GM11168 (cell line): Measurements from ENCODE around the gene CATSPER3.

Experiments used
- in situ Hi-C: fragments of 300-500 bp; cut with MboI; formaldehyde crosslinking; loops from one replicate; pipeline ENCODE4 v1.12.0; 2022; ENCODE audit warnings: low sequenced_read_pairs; ENCODE audit not compliant: unreplicated experiment

The CATSPER3 gene

DNA sequence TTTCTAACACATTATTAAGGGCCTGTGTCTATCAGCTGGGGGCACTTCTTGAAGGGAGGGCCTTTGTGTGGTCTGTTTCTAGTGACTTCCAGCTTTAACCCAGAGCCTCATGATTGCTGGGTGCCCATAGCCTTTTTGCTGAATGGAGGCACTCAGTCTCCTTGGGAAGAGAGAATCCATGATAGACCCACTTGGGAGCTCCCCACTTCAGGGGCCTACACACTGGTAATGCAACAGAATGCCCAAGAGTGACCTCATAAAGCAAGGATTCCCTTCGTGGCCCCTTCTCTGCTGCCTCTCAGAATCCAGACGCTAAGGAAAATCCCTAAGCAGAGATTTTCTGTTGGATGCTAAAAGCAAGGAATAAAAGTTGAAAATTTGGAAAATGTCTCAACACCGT is at the start of gene CATSPER3:
TSS of gene CATSPER3 (plus strand) at position 301 of the 400 bp plus-strand sequence. CDS start at position 386, 85 bp downstream.
- in situ Hi-C loops = no loop called here

DNA sequence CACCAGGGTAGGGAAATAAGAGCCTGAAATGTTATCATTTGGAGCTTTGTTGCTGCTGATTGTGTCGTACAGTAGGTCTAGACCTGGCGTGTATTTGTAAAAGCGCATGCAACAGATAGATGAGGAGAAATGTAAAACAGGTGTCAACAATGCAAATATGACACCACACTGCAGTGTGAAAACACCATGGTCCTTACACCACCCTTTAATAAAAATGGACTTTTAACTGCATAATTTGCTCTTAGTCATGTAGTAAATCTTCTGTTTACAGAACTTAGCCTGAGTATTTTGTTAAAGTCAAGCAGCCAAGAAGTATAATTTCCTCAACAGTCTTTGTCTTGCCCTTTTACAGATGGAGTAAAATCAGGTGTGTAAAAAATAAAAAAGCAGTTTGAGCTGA is 48.8 kb upstream of the CATSPER3 start:
- in situ Hi-C loops = no loop called here

DNA sequence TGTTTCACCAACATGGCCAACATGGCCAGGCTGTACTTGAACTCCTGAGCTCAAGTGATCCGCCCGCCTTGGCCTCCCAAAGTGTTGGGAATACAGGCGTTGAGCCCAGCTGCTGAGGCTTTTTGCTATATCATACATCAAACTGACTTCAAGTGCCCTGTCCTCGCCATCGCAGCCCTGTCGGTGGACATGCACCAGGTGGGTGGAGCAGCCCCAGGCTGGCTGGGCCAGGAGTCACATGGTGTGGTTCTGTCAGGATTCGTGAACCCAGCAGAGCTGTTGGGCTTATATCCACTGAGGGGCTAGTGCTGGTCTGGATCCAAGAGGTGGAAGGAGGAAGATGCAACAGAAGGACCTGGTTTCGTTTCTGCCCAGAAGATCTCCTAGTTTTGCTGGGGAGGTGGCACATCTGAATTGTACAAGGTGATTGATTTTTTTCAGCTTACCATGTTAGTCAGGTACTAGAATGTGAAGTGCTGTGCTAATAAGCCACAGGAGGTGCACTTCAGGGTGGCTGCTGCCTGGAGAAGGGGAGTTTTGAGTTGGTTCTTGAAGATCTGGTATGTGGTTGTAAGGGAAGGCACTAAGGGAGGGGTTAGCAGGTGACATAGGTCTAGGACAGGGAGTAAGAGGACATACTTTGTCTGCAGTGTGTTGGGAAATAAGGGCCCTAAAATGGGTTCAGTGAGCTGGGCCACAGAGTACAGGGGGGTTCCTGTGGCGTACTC is 46.7 kb upstream of the CATSPER3 start:
- in situ Hi-C loops = loop anchor here (10.0 kb wide), 1 partner anchor 274 kb away; no protein-coding TSS in a partner anchor

DNA sequence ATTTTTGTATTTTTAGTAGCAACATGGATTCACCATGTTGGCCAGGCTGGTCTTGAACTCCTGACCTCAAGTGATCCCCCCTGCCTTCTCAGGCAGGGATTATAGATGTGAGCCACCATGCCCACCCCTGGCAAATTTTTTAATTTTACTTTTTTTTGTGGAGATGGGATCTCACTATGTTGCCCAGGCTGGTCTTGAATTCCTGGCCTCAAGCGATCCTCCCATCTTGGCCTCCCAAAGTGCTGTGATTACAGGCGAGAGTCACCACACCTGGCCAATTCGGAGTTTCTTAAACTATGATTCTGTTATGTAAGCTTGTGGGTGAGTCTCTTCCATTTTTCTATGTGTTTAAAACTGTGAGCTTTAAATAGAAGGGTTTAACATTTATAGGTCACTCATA is 35.2 kb upstream of the CATSPER3 start:
- in situ Hi-C loops = loop anchor here (25.0 kb wide), 1 partner anchor 1845 kb away; no protein-coding TSS in a partner anchor

DNA sequence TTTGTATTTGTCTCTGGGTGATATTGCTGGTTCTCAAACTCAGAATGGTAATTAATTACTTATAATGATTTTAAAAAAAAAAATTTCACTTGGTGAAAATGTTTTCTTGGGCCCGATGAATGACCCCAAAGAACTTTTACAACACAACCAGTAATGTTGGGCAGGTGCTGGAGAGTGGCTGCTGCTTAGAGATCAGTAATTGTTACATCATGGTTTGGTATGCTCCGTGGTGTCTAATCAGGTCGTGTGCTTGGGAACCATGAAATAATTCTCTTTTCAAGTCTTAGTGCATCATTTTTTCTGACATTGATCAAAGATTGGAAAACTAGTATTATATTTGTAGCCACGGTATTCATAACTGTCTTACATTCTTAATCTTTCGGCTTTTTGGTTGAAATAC is 33.5 kb upstream of the CATSPER3 start:
- in situ Hi-C loops = loop anchor here (25.0 kb wide), 1 partner anchor 1847 kb away; no protein-coding TSS in a partner anchor

DNA sequence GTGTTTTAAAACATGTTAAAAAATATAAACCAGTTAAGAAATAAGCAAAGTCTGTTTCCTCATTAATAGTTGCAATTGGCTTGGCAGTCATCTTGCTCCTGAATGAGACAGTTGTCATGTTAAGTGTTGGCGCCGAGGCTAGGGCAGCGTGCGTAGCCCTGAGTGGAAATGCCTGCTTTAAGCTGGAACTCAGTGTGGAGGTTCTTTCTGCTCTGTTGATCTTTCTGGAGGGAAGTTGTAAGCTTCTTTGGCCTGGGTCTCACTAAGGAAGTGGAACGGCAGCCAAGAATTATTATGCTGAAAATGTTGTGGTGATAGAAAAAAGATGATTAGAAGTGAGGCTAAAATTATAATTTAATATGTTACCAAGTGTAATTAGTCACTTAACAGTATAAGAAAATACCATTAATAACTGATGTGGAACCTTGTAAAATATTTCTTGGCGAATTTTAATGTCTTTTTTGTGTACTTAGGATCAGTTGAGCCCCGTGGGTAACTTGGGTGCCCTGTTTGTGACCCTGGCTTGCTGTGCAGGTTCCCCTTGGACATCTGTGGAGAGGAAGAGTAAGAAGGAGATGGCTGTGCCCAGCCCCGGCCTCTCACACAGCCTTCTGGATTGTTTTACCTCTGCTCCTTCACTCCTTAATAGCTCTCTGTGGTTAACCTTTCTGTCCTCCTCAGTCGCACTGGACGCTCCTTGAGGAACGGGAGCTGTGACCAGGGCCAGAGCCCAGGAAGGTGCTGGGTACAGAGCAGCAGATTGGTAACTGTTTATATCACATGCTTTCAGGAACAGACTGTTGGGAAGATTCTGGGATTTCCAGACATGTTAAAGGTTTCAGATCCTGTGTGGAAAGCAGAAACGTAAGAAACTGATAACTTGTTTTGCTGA is 31.8 kb upstream of the CATSPER3 start:
- in situ Hi-C loops = loop anchor here (25.0 kb wide), 1 partner anchor 1849 kb away; no protein-coding TSS in a partner anchor

DNA sequence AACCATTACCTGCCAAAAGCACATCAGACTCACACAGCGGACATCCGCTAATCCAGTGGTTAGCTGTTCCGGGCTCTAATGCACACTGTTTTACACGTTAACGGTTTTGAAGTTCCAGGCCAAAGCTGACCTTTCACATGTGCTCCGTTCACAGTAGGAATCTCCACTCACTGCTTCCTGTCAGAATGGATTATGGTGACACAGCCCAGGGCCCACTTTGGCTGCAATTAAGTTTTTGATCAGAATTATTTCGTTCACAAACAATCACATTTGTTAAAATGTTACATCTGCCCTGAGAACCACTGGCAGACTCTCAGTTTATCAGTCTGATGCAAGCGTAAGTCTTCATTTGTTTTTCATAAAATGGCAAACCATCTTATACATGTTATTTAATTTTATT is 30.2 kb upstream of the CATSPER3 start:
- in situ Hi-C loops = loop anchor here (25.0 kb wide), 1 partner anchor 1850 kb away; no protein-coding TSS in a partner anchor

DNA sequence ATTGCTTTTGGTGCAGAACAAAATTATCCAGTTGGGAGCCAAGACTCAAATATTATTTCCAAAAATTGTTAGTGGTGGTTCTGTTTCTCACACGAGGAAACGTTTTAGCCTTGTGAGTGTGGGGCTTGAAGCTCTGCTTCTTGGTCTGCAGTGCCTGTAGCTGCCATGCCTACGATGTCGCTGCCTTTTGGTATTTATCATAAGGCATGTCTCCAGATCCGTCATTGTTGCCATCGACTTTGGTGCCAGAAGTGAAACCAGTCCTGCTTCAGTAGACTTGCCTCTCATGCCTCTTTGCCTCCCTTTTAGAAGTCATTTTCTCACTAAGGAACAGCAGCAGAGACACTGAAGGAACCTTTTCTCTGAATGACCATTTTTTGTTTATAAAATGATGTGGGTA is 29.7 kb upstream of the CATSPER3 start:
- in situ Hi-C loops = loop anchor here (25.0 kb wide), 1 partner anchor 1851 kb away; no protein-coding TSS in a partner anchor

DNA sequence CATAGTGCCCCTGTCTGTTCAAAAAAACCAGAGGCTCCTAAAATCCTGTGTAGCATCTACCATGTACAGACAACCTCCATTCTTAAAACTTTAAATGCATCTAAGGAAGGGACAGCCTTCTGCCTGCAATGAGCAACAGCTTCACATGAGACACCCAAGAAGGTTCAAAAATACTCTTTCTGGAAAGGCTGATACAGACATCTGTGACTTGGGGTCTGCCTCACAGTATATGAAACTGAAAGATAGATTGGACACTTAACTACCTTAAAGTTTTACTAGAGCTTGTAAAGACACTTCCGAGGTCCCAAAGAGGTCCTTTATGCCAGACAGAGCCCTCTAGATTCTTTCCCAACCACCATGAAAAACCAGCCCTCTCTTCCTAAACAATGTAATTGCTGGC is 28.2 kb upstream of the CATSPER3 start:
- in situ Hi-C loops = loop anchor here (25.0 kb wide), 1 partner anchor 1852 kb away; no protein-coding TSS in a partner anchor

DNA sequence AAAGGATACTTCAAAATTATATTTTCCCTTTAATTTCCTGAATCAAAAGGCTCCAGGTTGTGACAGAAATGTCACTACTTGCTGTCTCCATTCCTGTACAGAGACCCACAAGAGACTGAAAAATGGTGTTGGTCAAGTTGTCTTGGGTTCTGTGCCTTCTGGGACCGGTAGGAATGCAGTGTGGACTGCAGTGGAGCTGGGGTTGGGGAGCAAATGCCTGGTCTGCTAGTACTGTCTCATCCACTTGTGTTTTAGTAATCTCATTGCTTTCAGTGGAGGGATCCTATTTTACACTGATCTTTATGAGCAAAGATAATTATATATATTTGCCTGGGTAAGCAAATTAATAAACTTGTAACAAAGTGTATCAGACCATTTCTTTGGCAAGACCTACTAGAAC is 24.2 kb upstream of the CATSPER3 start:
- in situ Hi-C loops = loop anchor here (25.0 kb wide), 1 partner anchor 1856 kb away; no protein-coding TSS in a partner anchor

DNA sequence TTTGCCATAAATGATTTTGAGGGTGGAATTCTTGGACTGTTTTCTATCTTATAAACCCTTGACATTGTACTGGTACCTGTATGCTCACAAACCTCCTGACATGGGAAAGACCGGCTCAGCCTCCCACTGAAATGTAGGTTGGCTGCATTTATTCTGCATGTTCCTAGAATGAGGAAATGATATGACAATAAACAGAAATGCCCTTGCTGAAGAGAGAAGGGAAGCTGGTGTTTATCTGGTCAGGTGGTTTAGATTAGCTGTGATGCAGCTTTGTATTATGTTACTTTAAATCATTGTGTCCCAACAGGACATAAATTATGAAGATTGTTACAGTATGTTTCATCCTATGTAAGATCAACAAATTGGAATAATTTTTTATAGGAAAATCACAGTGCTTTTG is 23.1 kb upstream of the CATSPER3 start:
- in situ Hi-C loops = loop anchor here (25.0 kb wide), 1 partner anchor 1857 kb away; no protein-coding TSS in a partner anchor

DNA sequence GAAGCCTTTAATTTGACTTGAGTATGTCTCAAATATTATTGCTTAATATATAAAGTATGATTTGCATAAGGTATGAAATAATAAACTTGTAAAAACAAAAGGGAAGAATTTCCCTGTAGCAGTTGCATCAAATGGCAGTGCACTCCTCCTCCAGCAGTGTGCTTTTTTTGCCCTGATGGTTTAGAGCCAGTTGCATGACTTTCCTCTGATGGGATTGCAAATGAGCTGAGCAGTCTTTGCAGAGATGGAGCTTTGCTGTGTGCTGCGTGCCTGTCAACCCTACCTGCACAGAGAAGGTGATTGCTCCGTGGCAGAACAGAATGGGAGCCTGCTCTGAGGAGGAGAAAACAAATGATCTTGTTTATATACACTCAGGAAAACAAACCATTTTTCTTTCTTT is 22.7 kb upstream of the CATSPER3 start:
- in situ Hi-C loops = loop anchor here (25.0 kb wide), 1 partner anchor 1858 kb away; no protein-coding TSS in a partner anchor

DNA sequence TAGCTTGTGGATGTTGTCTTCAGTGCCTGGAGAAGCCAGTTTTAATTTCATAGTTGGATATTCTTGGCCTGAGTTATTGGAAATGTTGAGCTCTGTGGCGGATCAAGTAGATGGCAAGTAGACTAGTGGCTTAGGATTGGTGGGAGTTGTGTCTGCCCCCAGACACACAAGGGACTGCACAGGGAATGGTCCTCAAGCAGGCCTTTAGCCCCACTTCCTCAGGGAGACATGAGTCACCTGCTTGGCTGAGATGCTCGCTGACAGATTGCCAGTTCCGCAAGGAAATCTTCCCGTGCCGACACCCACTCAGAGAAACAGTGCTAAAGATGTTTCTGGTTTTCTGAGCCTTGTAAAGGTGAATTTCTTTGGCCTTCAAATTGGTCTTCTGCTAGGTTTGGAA is 18.8 kb upstream of the CATSPER3 start:
- in situ Hi-C loops = loop anchor here (25.0 kb wide), 1 partner anchor 1862 kb away; no protein-coding TSS in a partner anchor

DNA sequence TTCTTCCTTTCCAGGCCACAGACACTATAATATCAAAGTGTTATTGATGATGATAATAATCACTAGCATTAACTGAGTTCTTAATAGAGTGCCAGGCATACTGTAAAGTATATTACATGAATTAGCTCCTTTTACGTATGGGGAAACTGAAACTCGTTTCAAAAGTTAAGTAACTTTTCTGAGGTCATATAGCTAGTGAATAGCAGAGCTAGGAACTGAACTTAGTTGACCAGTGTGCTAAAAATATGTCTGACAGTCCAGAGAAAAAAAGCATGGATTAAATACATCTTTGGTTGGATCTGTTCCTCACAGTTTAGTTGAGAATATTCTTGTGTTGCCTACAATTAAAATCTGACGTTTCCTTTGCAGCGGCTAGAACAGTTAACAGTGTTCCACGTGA is 18.4 kb upstream of the CATSPER3 start:
- in situ Hi-C loops = loop anchor here (25.0 kb wide), 1 partner anchor 1862 kb away; no protein-coding TSS in a partner anchor

DNA sequence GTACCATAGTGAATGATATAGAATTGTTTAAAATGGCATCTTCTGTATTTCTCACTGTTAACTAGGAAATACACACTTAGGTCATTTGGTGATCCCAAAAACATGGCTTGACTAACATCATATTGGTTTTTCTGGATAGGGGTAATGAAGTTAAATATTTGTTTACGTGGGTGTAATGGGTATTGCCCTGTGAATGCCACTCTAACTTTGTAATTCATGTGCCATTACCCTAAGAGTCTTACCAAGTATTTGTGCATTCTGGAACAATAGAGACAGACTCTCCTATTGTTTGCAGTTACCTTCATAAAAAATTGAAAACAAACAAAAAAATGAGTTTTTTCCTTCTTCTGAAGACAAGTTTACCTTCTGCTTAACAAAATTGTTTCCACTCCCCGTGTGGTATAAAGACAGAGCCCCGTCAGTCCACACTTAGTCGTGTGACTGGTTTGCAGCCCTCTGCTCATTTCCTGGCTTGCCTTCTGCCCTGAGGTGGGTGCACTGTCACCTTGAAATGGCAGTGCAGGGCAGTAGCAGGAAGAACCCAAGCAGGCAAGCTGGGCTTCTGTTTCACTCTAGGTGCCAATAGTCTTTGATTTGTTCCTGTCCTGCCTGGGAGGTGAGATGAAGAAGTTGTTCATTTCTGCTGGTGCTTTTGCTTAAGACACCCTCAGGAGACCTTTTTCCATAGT is 9.6 kb upstream of the CATSPER3 start:
- in situ Hi-C loops = no loop called here

DNA sequence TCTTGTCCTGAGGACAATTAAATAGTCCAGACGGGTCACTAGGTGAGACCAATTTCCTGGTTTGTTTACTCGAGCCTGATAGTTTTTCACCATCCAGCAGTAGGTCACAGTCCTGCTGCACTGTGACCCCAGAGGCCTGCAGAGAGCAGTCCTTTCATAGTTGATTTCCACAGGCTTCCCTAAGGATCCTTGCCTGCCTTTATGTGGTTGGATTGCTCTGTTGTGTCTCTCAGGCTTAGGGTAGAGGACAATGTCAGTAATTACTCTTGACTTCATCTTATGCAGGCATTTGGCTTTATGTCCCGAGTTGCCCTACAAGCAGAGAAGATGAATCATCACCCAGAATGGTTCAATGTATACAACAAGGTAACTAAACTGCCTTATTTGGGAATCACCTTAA is 9.0 kb upstream of the CATSPER3 start:
- in situ Hi-C loops = no loop called here

DNA sequence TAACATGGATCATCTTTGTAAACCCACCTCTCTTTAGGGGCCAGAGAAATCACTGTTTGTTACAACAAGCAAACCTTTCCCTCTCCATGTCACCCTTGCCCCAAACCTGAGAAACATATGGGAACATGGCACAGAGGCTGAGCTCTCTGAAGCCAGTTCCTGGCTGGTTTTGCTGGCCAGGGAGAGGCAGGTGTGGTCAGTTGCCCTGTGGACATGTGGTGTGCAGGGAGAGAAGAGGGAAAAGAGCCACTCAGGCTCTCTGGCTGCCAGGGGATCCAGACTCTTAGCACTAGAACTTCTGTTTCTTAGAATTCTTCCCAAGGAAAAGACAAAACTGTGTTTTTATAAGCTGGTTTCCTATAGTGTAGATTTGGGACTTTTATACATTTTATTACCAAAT is 4.6 kb upstream of the CATSPER3 start:
- in situ Hi-C loops = no loop called here

DNA sequence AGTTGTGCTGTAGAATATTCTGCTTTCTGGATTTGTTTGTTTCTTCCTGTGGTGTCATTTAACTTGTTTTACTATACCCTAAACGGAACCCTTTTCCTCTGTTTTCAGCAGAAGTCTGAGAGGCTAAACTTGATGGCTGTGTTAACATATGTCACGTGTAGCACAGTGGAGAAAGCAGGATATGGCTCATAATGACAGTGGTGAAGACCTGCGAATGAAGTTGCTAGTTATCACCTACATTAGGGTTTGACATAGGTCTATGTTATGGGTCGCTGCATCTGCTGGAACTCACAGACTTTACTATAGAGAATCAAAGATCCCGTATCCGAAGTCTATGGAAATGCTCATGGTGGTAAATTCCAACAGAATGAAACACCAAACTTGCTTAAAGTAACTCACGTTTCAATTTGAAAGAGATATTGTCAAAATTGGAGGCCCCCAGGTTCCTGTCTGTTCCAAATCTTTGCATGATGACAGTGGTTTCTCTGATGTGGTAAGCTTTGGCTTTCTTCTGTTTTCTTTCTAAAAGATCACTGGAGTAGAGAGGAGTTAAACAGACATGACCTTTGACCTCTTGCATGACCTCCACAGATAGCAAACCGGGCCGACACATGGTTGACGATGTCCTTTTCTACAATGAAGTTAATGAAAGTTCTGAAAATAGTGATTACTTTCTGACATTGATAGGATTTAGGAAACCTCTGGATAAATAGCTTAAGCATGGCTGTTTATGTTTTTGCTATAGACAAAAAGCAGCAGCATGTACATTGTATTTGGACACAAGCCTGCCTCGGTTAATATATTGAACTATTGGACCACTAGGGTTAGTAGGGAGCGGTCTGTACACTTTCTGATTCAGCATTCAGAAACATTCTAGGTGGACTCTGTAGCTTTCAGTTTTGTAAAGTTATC is 3.1 kb upstream of the CATSPER3 start:
- in situ Hi-C loops = no loop called here

DNA sequence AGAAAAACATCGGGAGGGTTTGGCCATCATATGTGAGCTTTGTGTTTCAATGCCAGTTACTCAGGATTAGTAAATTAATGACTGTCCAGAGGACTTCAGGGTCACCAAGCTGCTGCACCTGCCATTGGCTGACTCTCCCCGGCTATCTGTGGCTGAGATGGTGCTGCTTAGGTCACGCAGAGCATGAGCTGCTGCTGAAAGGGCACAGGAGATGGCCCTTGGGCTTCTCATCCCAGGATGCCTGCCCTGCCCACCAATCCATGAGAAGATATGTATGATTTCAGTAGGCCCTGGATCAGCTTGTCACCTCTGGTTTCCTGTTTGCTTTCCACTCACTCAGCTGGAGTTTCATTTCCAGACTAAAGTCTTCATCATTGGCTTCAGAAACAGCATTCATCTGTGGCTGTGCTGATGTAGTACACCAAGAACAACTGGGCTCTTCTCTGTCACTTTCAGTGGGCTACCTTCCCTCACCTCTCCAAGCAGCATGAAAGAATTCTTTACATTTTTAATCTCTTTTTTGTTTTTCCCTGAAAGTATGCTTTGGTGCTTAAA is 2.4 kb upstream of the CATSPER3 start:
- in situ Hi-C loops = no loop called here
